SK-N-SH (cell line): ENCODE measurements around the gene OR5A2. TPM values are rescaled to one million over a fixed set of nuclear protein-coding genes. Genes with fewer than 3 reads are reported as not detected.
A peak's percentile ranks its signal among the peaks of the same experiment; 100 is the strongest.

Experiments used
- CTCF ChIA-PET: fragments of 300-600, 350-600 bp; formaldehyde crosslinking; extraction: SDS; loops from one replicate; lab custom pipeline; 2021; lab: Yijun Ruan, JAX
- POLR2A ChIA-PET: fragments of 350-600 bp; sonication (Branson Sonifier 250); formaldehyde crosslinking; extraction: SDS; loops from one replicate; lab custom pipeline; 2020; ENCODE audit warnings: antibody characterized with exemption, inconsistent platforms; lab: Yijun Ruan, JAX
- DNase-seq: peaks from one replicate; pipeline ENCODE4 v3.0.0; 2012
- H2AFZ ChIP-seq: fragments of 200-600 bp; sonication (generic); 2 replicates; pipeline ENCODE4 v1.8.1; 2016; ENCODE audit warnings: antibody characterized with exemption, mild to moderate bottlenecking, low read depth
- H3F3A ChIP-seq: fragments of 200-600 bp; sonication (generic); replicated peaks from 2 replicates; pipeline ENCODE3; 2016; ENCODE audit warnings: antibody characterized with exemption, mild to moderate bottlenecking; ENCODE audit not compliant: insufficient read depth
- H3K27ac ChIP-seq, 2 experiments: fragments of 200-500 bp in 1 of 2; fragments of 200-600 bp in 1 of 2; sonication (Bioruptor generic) in 1 of 2; sonication (generic), shearing (Covaris generic) in 1 of 2; 2 replicates each; pipeline versions ENCODE4 v1.5.1 to v1.6.1; 2014 to 2016; ENCODE audit warnings: low read depth in 2 of 2, inconsistent platforms in 1 of 2, low read length in 1 of 2, mild to moderate bottlenecking in 1 of 2, mixed read lengths in 1 of 2
- H3K27me3 ChIP-seq: fragments of 200-600 bp; sonication (generic), shearing (Covaris generic); 2 replicates; pipeline ENCODE4 v1.6.1; 2016; ENCODE audit warnings: mixed run types; ENCODE audit not compliant: insufficient read depth
- H3K36me3 ChIP-seq, 2 experiments: fragments of 200-500 bp in 1 of 2; fragments of 200-600 bp in 1 of 2; sonication (Bioruptor generic) in 1 of 2; sonication (generic) in 1 of 2; replicated peaks in 1 of 2; 2 replicates each; pipeline versions ENCODE3 to v1.5.1; 2014 to 2016; ENCODE audit warnings: low read length in 1 of 2, mild to moderate bottlenecking in 1 of 2; ENCODE audit not compliant: insufficient read depth in 2 of 2, control insufficient read depth in 1 of 2
- H3K4me1 ChIP-seq, 2 experiments: fragments of 200-500 bp in 1 of 2; fragments of 200-600 bp in 1 of 2; sonication (Bioruptor generic) in 1 of 2; sonication (generic), shearing (Covaris generic) in 1 of 2; 2 replicates each; pipeline versions ENCODE4 v1.5.1 to v1.6.1; 2014 to 2016; ENCODE audit warnings: low read depth in 1 of 2, low read length in 1 of 2, mixed run types in 1 of 2; ENCODE audit not compliant: insufficient read depth in 2 of 2, control insufficient read depth in 1 of 2
- H3K4me2 ChIP-seq: fragments of 200-600 bp; sonication (generic), shearing (Covaris generic); 2 replicates; pipeline ENCODE4 v1.6.1; 2017; ENCODE audit warnings: mixed run types
- H3K4me3 ChIP-seq, 2 experiments: fragments of 200-500 bp in 1 of 2; fragments of 200-600 bp in 1 of 2; sonication (Bioruptor generic) in 1 of 2; sonication (generic), shearing (Covaris generic) in 1 of 2; 2 replicates each; pipeline versions ENCODE4 v1.5.1 to v1.8.1; 2014 to 2016; ENCODE audit warnings: low read depth in 2 of 2, inconsistent platforms in 1 of 2, low read length in 1 of 2, mild to moderate bottlenecking in 1 of 2, mixed read lengths in 1 of 2, moderate library complexity in 1 of 2
- H3K79me2 ChIP-seq: fragments of 200-600 bp; sonication (generic); 2 replicates; pipeline ENCODE4 v1.8.1; 2017; ENCODE audit warnings: mild to moderate bottlenecking; ENCODE audit not compliant: insufficient read depth
- H3K9ac ChIP-seq: fragments of 200-600 bp; sonication (generic); 2 replicates; pipeline ENCODE4 v1.6.1; 2017; ENCODE audit warnings: mixed run types
- H3K9me2 ChIP-seq: fragments of 200-600 bp; sonication (generic); 2 replicates; pipeline ENCODE4 v1.6.1; 2017; ENCODE audit warnings: mixed run types
- H3K9me3 ChIP-seq: fragments of 200-600 bp; sonication (generic); 2 replicates; pipeline ENCODE4 v1.6.1; 2017; ENCODE audit warnings: mixed run types, mild to moderate bottlenecking, moderate library complexity
- H4K20me1 ChIP-seq: fragments of 200-600 bp; sonication (generic); 2 replicates; pipeline ENCODE4 v1.6.1; 2017; ENCODE audit warnings: mild to moderate bottlenecking, mixed run types; ENCODE audit not compliant: insufficient read depth
- CHD2 ChIP-seq: fragments of 150-350 bp; IDR thresholded peaks from 2 replicates; pipeline ENCODE4 v1.6.1; 2018; ENCODE audit warnings: low read length; ENCODE audit not compliant: partially characterized antibody
- ELF1 ChIP-seq: IDR thresholded peaks from 2 replicates; pipeline ENCODE4 v1.4.0; 2012
- EP300 ChIP-seq, 2 experiments: IDR thresholded peaks; 2 replicates each; pipeline versions ENCODE4 v1.4.0 to v1.6.1; 2012; ENCODE audit warnings: borderline replicate concordance in 1 of 2, low read depth in 1 of 2, low read length in 1 of 2
- EZH2phosphoT487 ChIP-seq: fragments of 200-600 bp; sonication (generic); IDR thresholded peaks from 2 replicates; pipeline ENCODE4 v1.6.1; 2017; ENCODE audit warnings: low read depth, mixed run types, mild to moderate bottlenecking, antibody characterized with exemption, moderate library complexity, borderline replicate concordance
- FOXJ3 ChIP-seq: sonication (generic); formaldehyde crosslinking; IDR thresholded peaks from 2 replicates; pipeline ENCODE4 v1.5.1; 2020; ENCODE audit warnings: mild to moderate bottlenecking, missing genetic modification reagents
- NRF1 ChIP-seq: IDR thresholded peaks from 2 replicates; pipeline ENCODE4 v1.6.1; 2012; ENCODE audit warnings: low read depth, mild to moderate bottlenecking, low read length
- RAD21 ChIP-seq: IDR thresholded peaks from 2 replicates; pipeline ENCODE4 v1.6.1; 2012; ENCODE audit warnings: mild to moderate bottlenecking, low read length
- REST ChIP-seq: IDR thresholded peaks from 2 replicates; pipeline ENCODE4 v1.6.1; 2012; ENCODE audit warnings: mild to moderate bottlenecking, low read depth, low read length, moderate library complexity
- SMC3 ChIP-seq: IDR thresholded peaks from 2 replicates; pipeline ENCODE4 v1.6.1; 2012; ENCODE audit warnings: low read depth, low read length, improper control_type of control experiment
- USF2 ChIP-seq: fragments of 150-350 bp; IDR thresholded peaks from 2 replicates; pipeline ENCODE4 v1.6.1; 2017; ENCODE audit warnings: antibody characterized with exemption, low read length, low read depth, borderline replicate concordance
- YY1 ChIP-seq: IDR thresholded peaks from 2 replicates; pipeline ENCODE4 v1.4.0; 2012; ENCODE audit warnings: low read depth, mild to moderate bottlenecking
- ZBTB33 ChIP-seq: IDR thresholded peaks from 2 replicates; pipeline ENCODE4 v1.4.0; 2012; ENCODE audit warnings: low read depth, borderline replicate concordance
- whole genome bisulfite sequencing: methylation state at CpG from one replicate; pipeline ENCODE4 v1.1.6; 2017; ENCODE audit warnings: low lambda C conversion rate; 5-methylcytosine and 5-hydroxymethylcytosine counted together
- polyA plus RNA-seq, 3 experiments: library from polyadenylated mRNA; depleted of rRNA; stranded (reverse); fragments of >200 nt; gene quantifications; 2 replicates each; pipeline ENCODE4 v1.2.3, GENCODE V29; 2012
- TF ChIP-seq, protein P1 (sequence below): fragments of 200-600 bp; sonication (generic); IDR thresholded peaks from 2 replicates; pipeline ENCODE4 v1.6.1; 2017; ENCODE audit warnings: antibody characterized with exemption, mild to moderate bottlenecking, moderate library complexity

The OR5A2 gene
- polyA plus RNA-seq, 1 of the 3 experiments (the other 2 are of a cell fraction): not detected

DNA sequence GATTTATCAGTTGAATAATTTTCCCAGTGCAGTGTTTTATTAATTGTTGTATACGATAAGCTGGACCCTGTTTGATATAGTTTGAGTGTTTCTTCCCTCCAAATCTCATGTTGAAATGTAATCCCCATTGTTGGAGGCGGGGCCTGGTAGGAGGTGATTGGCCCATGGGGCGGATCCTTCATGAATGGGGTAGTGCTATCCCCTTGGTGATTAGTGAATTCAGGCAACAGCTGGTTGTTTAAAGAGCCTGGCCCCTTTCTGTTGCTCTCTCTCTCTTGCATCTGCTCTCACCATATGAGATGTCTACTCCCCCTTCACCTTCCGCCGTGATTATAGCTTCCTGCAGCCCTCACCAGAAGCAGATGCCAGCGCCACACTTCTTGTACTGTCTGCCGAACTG, 11.6 kb upstream of the OR5A2 start (continued):
- TF ChIP-seq REST (no peak), EP300 (IDR thresholded peaks at IDR 0.05; ENCODE audit: borderline replicate concordance in 1 of 2, low read depth in 1 of 2, low read length in 1 of 2) (no peak), CHD2 (no peak), USF2 (no peak)
- TF ChIP-seq, all 33 proteins: peak for 0

- H2AFZ ChIP-seq: no peak within 1 kb of the TSS
- no peaks in the 10 kb centered on the region for H3K79me2 ChIP-seq
- no peaks in the 10 kb centered on the region for H4K20me1 ChIP-seq
- no peaks in the 10 kb centered on the region for H3F3A ChIP-seq
- no peaks in the 10 kb centered on the region for H3K4me1 ChIP-seq
- no peak within 1 kb of the TSS for H3K27ac ChIP-seq
- WGBS: 6% methylated on average over 3 of the region's 3 CpGs
- H3K9me3 ChIP-seq: no peaks in the 10 kb centered on the region
- DNase-seq: no peak
- H3K9me2 ChIP-seq: no peaks in the 10 kb centered on the region
- H3K36me3 ChIP-seq: no peaks in the 10 kb centered on the region
- H3K4me2 ChIP-seq: no peak within 1 kb of the TSS
- H3K27me3 ChIP-seq: no peaks in the 10 kb centered on the region; the same call in 1 of the 2 replicates
- POLR2A ChIA-PET: no interaction called here
- H3K4me3 ChIP-seq: no peak within 1 kb of the TSS
- TF ChIP-seq YY1 (no peak), ZBTB33 (no peak)
- no peak within 1 kb of the TSS for H3K9ac ChIP-seq
- CTCF ChIA-PET: no interaction called here
Observed at GRCh38 chr11:59436169-59436568, 10.0 kb upstream of the OR5A2 start, which contains the start of gene OR5A1. OR5A1 (plus strand) TSS chr11:59436469; CDS start chr11:59443169, 6,700 bp downstream.

- Histone ChIP-seq H4K20me1 (no peaks in the 10 kb centered on the region), H3K79me2 (no peaks in the 10 kb centered on the region), H2AFZ (no peak overlapping the region), H3K27me3 (peaks cover 4% of the 10 kb centered on the region; the same call in 1 of the 2 replicates), H3K4me1 (no peaks in the 10 kb centered on the region), H3K4me2 (no peak overlapping the region), H3K9me2 (no peaks in the 10 kb centered on the region), H3K9me3 (no peaks in the 10 kb centered on the region), H3K9ac (no peak overlapping the region), H3K4me3 (no peak overlapping the region; a peak in 1 of 4 replicates), H3K36me3 (no peaks in the 10 kb centered on the region), H3K27ac (no peak overlapping the region), H3F3A (no peaks in the 10 kb centered on the region)
- peak; percentile 34 for DNase-seq
- WGBS: 61% methylated on average over 4 of the region's 4 CpGs
- CTCF ChIA-PET: interaction anchor here (0.7 to 2.8 kb wide), 10 partner anchors 9 to 792 kb away, joined by 3 to 12 read pairs (median 3); partner anchors contain the start of gene DTX4
- POLR2A ChIA-PET: no interaction called here
- TF ChIP-seq NRF1 (no peak), FOXJ3 (CRISPR knock-in tag) (no peak), ELF1 (no peak), EZH2phosphoT487 (no peak), ZBTB33 (no peak), RAD21 (peak; percentile 62), SMC3 (no peak; the same call in 1 of the 2 replicates), YY1 (no peak)
- TF ChIP-seq, protein P1, sequence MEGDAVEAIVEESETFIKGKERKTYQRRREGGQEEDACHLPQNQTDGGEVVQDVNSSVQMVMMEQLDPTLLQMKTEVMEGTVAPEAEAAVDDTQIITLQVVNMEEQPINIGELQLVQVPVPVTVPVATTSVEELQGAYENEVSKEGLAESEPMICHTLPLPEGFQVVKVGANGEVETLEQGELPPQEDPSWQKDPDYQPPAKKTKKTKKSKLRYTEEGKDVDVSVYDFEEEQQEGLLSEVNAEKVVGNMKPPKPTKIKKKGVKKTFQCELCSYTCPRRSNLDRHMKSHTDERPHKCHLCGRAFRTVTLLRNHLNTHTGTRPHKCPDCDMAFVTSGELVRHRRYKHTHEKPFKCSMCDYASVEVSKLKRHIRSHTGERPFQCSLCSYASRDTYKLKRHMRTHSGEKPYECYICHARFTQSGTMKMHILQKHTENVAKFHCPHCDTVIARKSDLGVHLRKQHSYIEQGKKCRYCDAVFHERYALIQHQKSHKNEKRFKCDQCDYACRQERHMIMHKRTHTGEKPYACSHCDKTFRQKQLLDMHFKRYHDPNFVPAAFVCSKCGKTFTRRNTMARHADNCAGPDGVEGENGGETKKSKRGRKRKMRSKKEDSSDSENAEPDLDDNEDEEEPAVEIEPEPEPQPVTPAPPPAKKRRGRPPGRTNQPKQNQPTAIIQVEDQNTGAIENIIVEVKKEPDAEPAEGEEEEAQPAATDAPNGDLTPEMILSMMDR: peak; percentile 71
Observed at GRCh38 chr11:59429924-59430516, 3.8 kb upstream of the OR5A2 start.
